Upper lobe of left lung (tissue), 6 donors: ENCODE measurements around the gene DNAJB2. TPM values are rescaled to one million over a fixed set of nuclear protein-coding genes. Genes with fewer than 3 reads are reported as not detected.
A peak's percentile ranks its signal among the peaks of the same experiment; 100 is the strongest.

ENCODE experiments used
- ATAC-seq, 2 donors: fragments of 200-7000 bp; cut with Tn5 transposase; one replicate each; pipeline ENCODE4 v1.9.1; 2022; ENCODE audit warnings: mild to moderate bottlenecking in 2 of 2, moderate library complexity in 2 of 2; ENCODE audit not compliant: low FRiP score in 2 of 2
- DNase-seq, 2 donors: peaks; one replicate each; pipeline ENCODE4 v3.0.0-alpha.2; 2019 to 2020
- H3K27ac ChIP-seq, 4 donors: fragments of 200-600 bp; sonication (generic); one replicate each; pipeline ENCODE4 v1.5.1; 2016 to 2019
- H3K27me3 ChIP-seq, 4 donors: fragments of 200-600 bp; sonication (generic); one replicate each; pipeline ENCODE4 v1.5.1; 2017 to 2019
- H3K36me3 ChIP-seq, 4 donors: fragments of 200-600 bp; sonication (generic); one replicate each; pipeline ENCODE4 v1.5.1; 2016 to 2019
- H3K4me1 ChIP-seq, 4 donors: fragments of 200-600 bp; sonication (generic); one replicate each; pipeline ENCODE4 v1.5.1; 2018 to 2019
- H3K4me3 ChIP-seq, 4 donors: fragments of 200-600 bp; sonication (generic); one replicate each; pipeline ENCODE4 v1.5.1; 2017 to 2019; ENCODE audit warnings: mild to moderate bottlenecking in 2 of 4, moderate library complexity in 1 of 4
- H3K9me3 ChIP-seq, 4 donors: fragments of 200-600 bp; sonication (generic); one replicate each; pipeline ENCODE4 v1.5.1; 2018 to 2019
- EP300 ChIP-seq, 4 donors: sonication (generic); formaldehyde crosslinking; IDR thresholded peaks; one replicate each; pipeline ENCODE4 v1.5.1; 2017; ENCODE audit warnings: antibody characterized with exemption in 4 of 4, control low read depth in 2 of 4
- POLR2A ChIP-seq, 4 donors: fragments of 450-650 bp; IDR thresholded peaks; one replicate each; pipeline ENCODE4 v1.5.1; 2016 to 2017; ENCODE audit warnings: antibody characterized with exemption in 4 of 4, mild to moderate bottlenecking in 2 of 4
- POLR2AphosphoS5 ChIP-seq, 2 donors: sonication (generic); formaldehyde crosslinking; IDR thresholded peaks; one replicate each; pipeline ENCODE4 v1.5.1; 2017; ENCODE audit warnings: antibody characterized with exemption in 2 of 2
- WGBS, 2 donors: methylation state at CpG; one replicate each; pipeline ENCODE4 v1.1.5; 2017 to 2018; 5-methylcytosine and 5-hydroxymethylcytosine counted together
- total RNA-seq, 6 donors: library from RNA; depleted of rRNA in 4 of 6; stranded (reverse); fragments of >200 nt in 4 of 6; gene quantifications; one replicate each; pipeline versions ENCODE4 v1.1.0 to v1.2.1, GENCODE V29; 2016 to 2021
- TF ChIP-seq, protein P1 (sequence below), 6 experiments: fragments of 450-650 bp in 4 of 6; fragments of 200-600 bp in 2 of 6; sonication (generic) in 2 of 6; IDR thresholded peaks; one replicate each; pipeline ENCODE4 v1.5.1; 2016 to 2019; ENCODE audit warnings: antibody characterized with exemption in 6 of 6
- donor health status: DM: no; HTN: no; CAD: no; lungs with moderate emphysema.
- donor health status: DM: no; HTN: yes; CAD: no; lungs with severe emphysema.

The DNAJB2 gene
- total RNA-seq: 10 to 100 TPM; 58.6 to 86.1 (median 75.5) TPM

DNA sequence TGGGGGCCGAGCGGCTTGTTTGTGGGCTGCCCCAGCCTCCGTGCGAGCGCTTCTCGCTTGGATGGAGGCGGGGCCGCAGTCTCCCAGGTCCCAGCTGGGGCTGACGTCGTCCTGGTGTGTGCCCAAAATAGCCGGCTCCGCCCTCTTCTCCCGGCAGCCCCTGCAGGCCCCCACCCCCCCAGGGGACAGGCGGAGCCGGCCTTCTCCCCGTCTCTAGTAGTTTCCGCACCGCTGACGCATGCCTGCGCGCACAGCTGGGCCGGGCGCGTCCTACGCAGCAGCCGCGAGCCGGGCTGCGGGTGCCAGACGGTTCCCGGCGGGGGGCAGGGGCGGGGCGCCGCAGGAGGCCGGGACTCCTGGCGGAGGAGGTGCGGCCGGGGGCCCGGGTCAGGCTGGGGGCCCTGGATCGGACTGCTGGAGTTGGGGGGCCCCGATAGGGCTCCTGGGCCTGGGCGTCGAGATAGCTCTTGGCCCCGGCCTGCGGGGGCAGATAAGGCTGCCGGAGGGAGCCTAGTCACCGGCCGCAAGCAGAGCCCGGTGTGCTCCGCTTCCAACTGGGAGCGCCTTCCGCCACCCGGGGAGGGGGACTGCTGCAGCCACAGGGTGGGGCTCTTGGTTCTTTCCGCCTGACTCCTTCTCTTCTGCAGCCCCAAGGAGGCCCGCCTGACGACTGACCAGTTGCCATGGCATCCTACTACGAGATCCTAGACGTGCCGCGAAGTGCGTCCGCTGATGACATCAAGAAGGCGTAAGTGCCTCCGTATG, at the start of gene DNAJB2:
TSS of gene DNAJB2 (plus strand) at position 216 of the 765 bp plus-strand sequence. CDS start at position 684, 468 bp downstream.
- TF ChIP-seq, protein P1, sequence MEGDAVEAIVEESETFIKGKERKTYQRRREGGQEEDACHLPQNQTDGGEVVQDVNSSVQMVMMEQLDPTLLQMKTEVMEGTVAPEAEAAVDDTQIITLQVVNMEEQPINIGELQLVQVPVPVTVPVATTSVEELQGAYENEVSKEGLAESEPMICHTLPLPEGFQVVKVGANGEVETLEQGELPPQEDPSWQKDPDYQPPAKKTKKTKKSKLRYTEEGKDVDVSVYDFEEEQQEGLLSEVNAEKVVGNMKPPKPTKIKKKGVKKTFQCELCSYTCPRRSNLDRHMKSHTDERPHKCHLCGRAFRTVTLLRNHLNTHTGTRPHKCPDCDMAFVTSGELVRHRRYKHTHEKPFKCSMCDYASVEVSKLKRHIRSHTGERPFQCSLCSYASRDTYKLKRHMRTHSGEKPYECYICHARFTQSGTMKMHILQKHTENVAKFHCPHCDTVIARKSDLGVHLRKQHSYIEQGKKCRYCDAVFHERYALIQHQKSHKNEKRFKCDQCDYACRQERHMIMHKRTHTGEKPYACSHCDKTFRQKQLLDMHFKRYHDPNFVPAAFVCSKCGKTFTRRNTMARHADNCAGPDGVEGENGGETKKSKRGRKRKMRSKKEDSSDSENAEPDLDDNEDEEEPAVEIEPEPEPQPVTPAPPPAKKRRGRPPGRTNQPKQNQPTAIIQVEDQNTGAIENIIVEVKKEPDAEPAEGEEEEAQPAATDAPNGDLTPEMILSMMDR (IDR thresholded peaks at IDR 0.05): peak in 1 of 6 experiments; percentile 34
- peak; percentile 88 to 96 for TF ChIP-seq POLR2AphosphoS5 (IDR thresholded peaks at IDR 0.05)
- peak in 1 of 4 donors; percentile 71 for TF ChIP-seq EP300 (IDR thresholded peaks at IDR 0.05)
- peak; percentile 71 to 96 (median 92) for TF ChIP-seq POLR2A (IDR thresholded peaks at IDR 0.05)
- Histone ChIP-seq H3K27me3 (no peaks in the 10 kb centered on the region), H3K4me1 (peaks cover 22 to 29% (median 24%) of the 10 kb centered on the region in 4 donors), H3K36me3 (peaks cover 12 to 40% (median 34%) of the 10 kb centered on the region in 4 donors), H3K9me3 (no peaks in the 10 kb centered on the region), H3K27ac (peak within 1 kb of the TSS; percentile 96 to 100 (median 98)), H3K4me3 (peak within 1 kb of the TSS; percentile 60 to 78 (median 64))
- ATAC-seq (peak; percentile 97 to 98), DNase-seq (peak; percentile 98 to 99)
- 1 to 2% methylated on average over 20 to 30 of the region's 65 CpGs for WGBS, 2 donors

DNA sequence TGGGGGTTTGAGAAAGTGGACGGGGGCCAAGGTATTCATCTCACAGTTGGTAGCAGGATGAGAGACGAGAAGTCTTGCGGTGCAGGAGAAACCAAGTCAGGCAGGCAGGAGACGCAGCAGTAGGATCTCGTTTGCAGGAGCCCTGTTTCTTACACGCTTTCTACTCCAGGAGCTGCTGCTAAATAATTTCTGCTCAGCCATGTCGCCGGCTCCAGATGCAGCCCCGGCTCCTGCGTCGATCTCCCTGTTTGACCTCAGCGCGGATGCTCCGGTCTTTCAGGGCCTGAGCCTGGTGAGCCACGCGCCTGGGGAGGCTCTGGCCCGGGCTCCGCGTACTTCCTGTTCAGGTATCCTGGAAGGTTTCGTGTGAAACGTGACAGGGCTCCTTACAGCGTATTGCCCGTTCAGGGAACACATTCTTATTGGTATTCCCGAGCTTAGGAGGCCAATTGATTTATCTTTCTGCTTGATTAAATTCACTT, 49.1 kb upstream of the DNAJB2 start:
- peak overlapping the region; percentile 94 to 97 (median 96) for H3K27ac ChIP-seq
- H3K27me3 ChIP-seq: no peaks in the 10 kb centered on the region
- peak; percentile 78 to 87 for DNase-seq
- peak; percentile 35 to 66 for ATAC-seq
- 0% methylated on average over 22 to 24 of the region's 24 CpGs for WGBS, 2 donors
- peaks cover 32 to 57% (median 41%) of the 10 kb centered on the region in 4 donors for H3K36me3 ChIP-seq
- H3K4me3 ChIP-seq: peak overlapping the region; percentile 60 to 92 (median 84)
- peak in 1 of 4 donors; percentile 20 for TF ChIP-seq POLR2A (IDR thresholded peaks at IDR 0.05)
- TF ChIP-seq POLR2AphosphoS5 (IDR thresholded peaks at IDR 0.05): no peak
- no peaks in the 10 kb centered on the region for H3K9me3 ChIP-seq
- peaks cover 23 to 42% (median 28%) of the 10 kb centered on the region in 4 donors for H3K4me1 ChIP-seq

DNA sequence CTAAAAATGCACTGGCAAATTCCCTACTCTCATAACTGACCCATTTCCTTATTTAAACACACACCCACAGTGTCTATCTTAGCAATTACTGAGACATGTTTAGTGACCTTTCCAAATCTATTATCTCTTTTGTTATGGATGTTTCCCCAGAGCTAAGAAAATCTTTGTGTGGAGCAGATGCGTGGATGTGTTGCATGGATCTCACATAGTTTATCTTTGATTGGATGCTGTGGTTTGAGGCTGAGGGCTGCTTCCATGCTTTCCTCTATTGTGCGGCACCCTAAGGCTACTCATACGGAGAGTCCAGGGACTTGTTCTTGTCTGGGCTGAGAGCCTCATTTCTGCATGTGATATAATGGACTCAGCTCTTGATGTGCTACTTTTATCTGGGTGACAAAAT, 44.8 kb upstream of the DNAJB2 start:
- DNase-seq (no peak), ATAC-seq (no peak)
- peaks cover 9 to 12% (median 11%) of the 10 kb centered on the region in 4 donors for H3K4me1 ChIP-seq
- WGBS, 2 donors: 91 to 99% methylated on average over 3 of the region's 3 CpGs
- peaks cover 37 to 75% (median 60%) of the 10 kb centered on the region in 4 donors for H3K36me3 ChIP-seq
- no peak for TF ChIP-seq EP300 (IDR thresholded peaks at IDR 0.05)
- no peak for TF ChIP-seq POLR2AphosphoS5 (IDR thresholded peaks at IDR 0.05)
- TF ChIP-seq, protein P1 (IDR thresholded peaks at IDR 0.05): no peak
- no peak for TF ChIP-seq POLR2A (IDR thresholded peaks at IDR 0.05)
- no peak overlapping the region for H3K4me3 ChIP-seq
- H3K9me3 ChIP-seq: no peaks in the 10 kb centered on the region
- H3K27me3 ChIP-seq: no peaks in the 10 kb centered on the region
- H3K27ac ChIP-seq: no peak overlapping the region

DNA sequence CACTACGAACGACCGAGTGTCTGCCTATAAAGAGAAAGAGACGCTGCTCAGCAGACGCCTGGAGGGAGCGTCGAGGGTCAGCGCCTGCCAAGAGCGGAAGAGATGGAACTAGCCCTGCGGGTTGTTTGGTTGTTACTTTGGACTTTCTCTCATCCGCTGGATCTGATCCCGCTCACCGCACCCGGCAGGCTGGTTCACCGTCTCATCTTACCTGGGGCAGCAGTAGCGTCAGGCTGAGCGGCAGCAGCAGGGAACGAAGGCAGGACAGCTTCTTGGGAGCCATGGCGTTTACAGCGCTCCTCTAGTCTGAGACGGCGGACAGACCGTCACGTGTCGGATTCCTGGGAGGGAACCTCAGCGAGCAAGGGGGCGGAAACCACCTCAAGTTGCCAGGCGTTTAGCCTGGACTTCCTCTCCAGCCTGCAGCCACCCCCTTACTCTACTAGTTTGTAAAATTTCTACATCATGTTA, 35.8 kb upstream of the DNAJB2 start:
- Histone ChIP-seq H3K27ac (peak overlapping the region in 1 of 4 donors; percentile 44), H3K36me3 (peaks cover 0 to 27% (median 4%) of the 10 kb centered on the region in 4 donors), H3K9me3 (no peaks in the 10 kb centered on the region), H3K4me1 (peaks cover 30 to 40% (median 32%) of the 10 kb centered on the region in 4 donors), H3K27me3 (no peaks in the 10 kb centered on the region), H3K4me3 (peak overlapping the region in 2 of 4 donors; percentile 23 to 29)
- ATAC-seq (peak in 1 of 2 donors; percentile 69), DNase-seq (peak; percentile 53 to 56)
- 39 to 57% methylated on average over 24 to 28 of the region's 28 CpGs for WGBS, 2 donors
- TF ChIP-seq POLR2A (IDR thresholded peaks at IDR 0.05) (no peak), POLR2AphosphoS5 (IDR thresholded peaks at IDR 0.05) (peak in 1 of 2 donors; percentile 18)

DNA sequence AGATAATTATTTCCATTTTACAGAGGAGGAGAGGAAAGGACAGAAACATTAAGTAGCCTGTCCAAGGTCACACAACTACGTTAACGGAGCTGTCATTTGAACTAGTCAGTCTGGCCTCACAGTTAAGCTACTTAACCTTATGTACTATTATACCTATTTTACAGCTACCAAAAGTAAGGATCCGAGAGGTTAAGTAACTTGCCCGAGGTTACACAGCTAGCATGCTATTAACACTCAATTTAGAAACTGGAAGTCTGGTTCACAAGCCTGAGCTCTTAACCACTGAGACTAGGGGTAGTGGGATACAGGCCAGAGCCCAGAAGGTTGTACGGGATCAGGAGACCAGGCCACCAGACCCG, 34.4 kb upstream of the DNAJB2 start:
- DNase-seq (no peak), ATAC-seq (no peak)
- Histone ChIP-seq H3K4me3 (peak overlapping the region; percentile 72 to 83 (median 79)), H3K36me3 (peaks cover 0 to 24% (median 6%) of the 10 kb centered on the region in 4 donors), H3K27ac (peak overlapping the region; percentile 91 to 96 (median 96)), H3K4me1 (peaks cover 45 to 54% (median 45%) of the 10 kb centered on the region in 4 donors), H3K9me3 (no peaks in the 10 kb centered on the region), H3K27me3 (no peaks in the 10 kb centered on the region)
- TF ChIP-seq, protein P1 (IDR thresholded peaks at IDR 0.05): no peak
- TF ChIP-seq EP300 (IDR thresholded peaks at IDR 0.05): no peak
- no peak for TF ChIP-seq POLR2A (IDR thresholded peaks at IDR 0.05)
- TF ChIP-seq POLR2AphosphoS5 (IDR thresholded peaks at IDR 0.05): no peak
- WGBS, 2 donors: 37 to 64% methylated on average over 4 to 6 of the region's 6 CpGs
